ENCODE results near the gene DCTN5. TPM values are rescaled to one million over a fixed set of nuclear protein-coding genes. Genes with fewer than 3 reads are reported as not detected.

Gene DCTN5
- 91.1 TPM in 2 replicates for polyA plus RNA-seq (2011; rRNA removed)
- polyA plus RNA-seq (2012; cell fraction: cytosol; rRNA removed) = 29.9 and 32.4 TPM in 2 replicates
- 17.7 and 18.6 TPM in 2 replicates for polyA plus RNA-seq (2012; cell fraction: nucleus; rRNA removed)
- 64.6 to 70.4 TPM (median 66.2 TPM) in 3 replicates for polyA plus RNA-seq (2017; fragmentation: RNase III; extraction: RNeasy Plus Mini Kit Qiagen cat#74134 plus additional on column Dnase treatment)
- 50.9 and 67.3 TPM in 2 replicates for polyA minus RNA-seq (2011; rRNA and poly(A)+ RNA removed)

GRCh38 chr16:23640931-23641765, at the start of gene DCTN5, which contains the start of gene PALB2:
TSS of gene DCTN5 (plus strand) at chr16:23641466. CDS start at chr16:23641543, 77 bp downstream.
TSS of gene PALB2 (minus strand) at chr16:23641310. CDS start at chr16:23641157, 153 bp downstream.
- 2% methylated on average over 56 of the region's 64 CpGs for WGBS (ENCODE audit: missing lambda C conversion rate)
- peak within 1 kb of the TSS; percentile 99 for H3K4me2 ChIP-seq
- POLR2A ChIA-PET = no interaction called here
- no peak for FAIRE-seq
- peaks cover 16% of the 10 kb centered on the region; the same call in 2 of the 3 replicates for H3K4me1 ChIP-seq
- H3K27ac ChIP-seq = peak within 1 kb of the TSS; percentile 79 to 97
- ATAC-seq = peak; percentile 100
- H3K9me3 ChIP-seq = no peaks in the 10 kb centered on the region
- peak within 1 kb of the TSS; percentile 84 for H3K4me3 ChIP-seq
- CTCF ChIA-PET = interaction anchor here (0.7 to 1.8 kb wide), 6 partner anchors 8 to 45 kb away, joined by 3 to 8 read pairs (median 3); partner anchors contain the start of gene NDUFAB1
- peak; percentile 95 for DNase-seq (ENCODE audit: low read depth in 1 of 2, low spot score in 1 of 2)
- TF ChIP-seq ZNF302 (CRISPR knock-in tag; IDR thresholded peaks at IDR 0.05) (no peak), GATA3 (IDR thresholded peaks at IDR 0.05; ENCODE audit: borderline replicate concordance) (no peak; the same call in 1 of the 2 replicates), FOSL2 (IDR thresholded peaks at IDR 0.05) (no peak), FOSL2 (CRISPR knock-in tag; IDR thresholded peaks at IDR 0.05) (no peak), NFE2L2 (conservative IDR thresholded peaks at IDR 0.05; ENCODE audit: low read length) (no peak), REST (IDR thresholded peaks at IDR 0.05) (no peak), HES2 (IDR thresholded peaks at IDR 0.05) (no peak), CBX8 (IDR thresholded peaks at IDR 0.05) (no peak), MYC (IDR thresholded peaks at IDR 0.05; ENCODE audit: borderline replicate concordance, low read length) (peak; percentile 84), JUNB (IDR thresholded peaks at IDR 0.05) (no peak), MAX (IDR thresholded peaks at IDR 0.05) (peak; percentile 92), ATOH8 (CRISPR knock-in tag; IDR thresholded peaks at IDR 0.05; ENCODE audit: low read depth) (no peak), ELK1 (IDR thresholded peaks at IDR 0.05; ENCODE audit: low read depth, low read length) (no peak), RAD21 (conservative IDR thresholded peaks at IDR 0.05 in 1 of 2, IDR thresholded peaks at IDR 0.05 in 1 of 2) (no peak), POLR2A (IDR thresholded peaks at IDR 0.05; ENCODE audit: low read length) (peak; percentile 57), HOXB13 (CRISPR knock-in tag; IDR thresholded peaks at IDR 0.05; ENCODE audit: low read depth) (no peak), USF2 (IDR thresholded peaks at IDR 0.05) (peak; percentile 84), HDAC2 (IDR thresholded peaks at IDR 0.05) (no peak), ZC3H11A (IDR thresholded peaks at IDR 0.05) (no peak), FOSB (CRISPR knock-in tag; IDR thresholded peaks at IDR 0.05) (no peak), MAZ (IDR thresholded peaks at IDR 0.05; ENCODE audit: borderline replicate concordance, low read depth, low read length) (no peak), KDM5A (IDR thresholded peaks at IDR 0.05) (peak; percentile 80), NPAS2 (CRISPR knock-in tag; IDR thresholded peaks at IDR 0.05; ENCODE audit: borderline replicate concordance) (no peak), HMGXB4 (CRISPR knock-in tag; IDR thresholded peaks at IDR 0.05; ENCODE audit: borderline replicate concordance) (no peak), NR3C1 (IDR thresholded peaks at IDR 0.05) (no peak), JUN (IDR thresholded peaks at IDR 0.05) (peak; percentile 63 to 64; a peak in 3 of 5 replicates), ESRRA (IDR thresholded peaks at IDR 0.05; ENCODE audit: borderline replicate concordance, low read length) (no peak), POLR2AphosphoS2 (conservative IDR thresholded peaks at IDR 0.05; ENCODE audit: low read length) (no peak), CHD4 (IDR thresholded peaks at IDR 0.05; ENCODE audit: borderline replicate concordance) (no peak), PHF8 (IDR thresholded peaks at IDR 0.05; ENCODE audit: borderline replicate concordance, low read depth) (peak; percentile 74), ZFP36 (IDR thresholded peaks at IDR 0.05; ENCODE audit: borderline replicate concordance, partially characterized antibody) (no peak), SREBF2 (IDR thresholded peaks at IDR 0.05) (no peak)

Measured in A549 (cell line).